ENCODE results near the gene WDR33. TPM values are rescaled to one million over a fixed set of nuclear protein-coding genes. Genes with fewer than 3 reads are reported as not detected.

The WDR33 gene
- total RNA-seq, 4 donors from 2014 or later = 42.3 to 53.2 (median 45.8) TPM

DNA sequence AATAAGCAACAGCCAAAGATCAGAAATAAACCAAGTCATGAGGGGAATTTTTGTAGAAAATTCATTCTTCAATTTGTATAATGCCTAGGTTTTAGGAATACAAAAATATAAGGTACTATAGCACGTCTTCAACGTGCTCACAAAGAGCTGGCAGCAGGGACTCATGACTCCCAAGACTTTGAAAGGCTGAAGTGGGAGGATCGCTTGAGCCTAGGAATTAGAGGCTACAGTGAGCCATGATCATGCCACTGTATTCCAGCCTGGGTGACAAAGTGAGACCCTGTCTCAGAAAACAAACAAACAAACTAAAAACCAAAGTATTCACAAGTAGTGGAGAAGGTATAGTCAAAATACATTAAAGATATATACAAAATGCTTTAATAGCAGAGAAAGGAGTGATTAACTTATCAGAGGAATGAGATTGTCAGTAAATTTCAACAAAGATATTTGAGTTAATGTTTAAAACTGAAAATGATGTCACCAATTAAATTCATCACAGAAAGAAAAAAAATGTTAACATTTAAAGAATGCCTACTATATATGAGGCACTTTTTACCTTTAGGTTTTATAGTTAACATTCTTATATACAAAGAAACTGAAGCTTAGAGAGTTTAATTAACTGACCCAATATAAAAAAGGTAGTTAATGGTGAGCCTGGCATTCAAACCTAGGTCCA, 3.2 kb downstream of the WDR33 start:
- TF ChIP-seq, protein P1, sequence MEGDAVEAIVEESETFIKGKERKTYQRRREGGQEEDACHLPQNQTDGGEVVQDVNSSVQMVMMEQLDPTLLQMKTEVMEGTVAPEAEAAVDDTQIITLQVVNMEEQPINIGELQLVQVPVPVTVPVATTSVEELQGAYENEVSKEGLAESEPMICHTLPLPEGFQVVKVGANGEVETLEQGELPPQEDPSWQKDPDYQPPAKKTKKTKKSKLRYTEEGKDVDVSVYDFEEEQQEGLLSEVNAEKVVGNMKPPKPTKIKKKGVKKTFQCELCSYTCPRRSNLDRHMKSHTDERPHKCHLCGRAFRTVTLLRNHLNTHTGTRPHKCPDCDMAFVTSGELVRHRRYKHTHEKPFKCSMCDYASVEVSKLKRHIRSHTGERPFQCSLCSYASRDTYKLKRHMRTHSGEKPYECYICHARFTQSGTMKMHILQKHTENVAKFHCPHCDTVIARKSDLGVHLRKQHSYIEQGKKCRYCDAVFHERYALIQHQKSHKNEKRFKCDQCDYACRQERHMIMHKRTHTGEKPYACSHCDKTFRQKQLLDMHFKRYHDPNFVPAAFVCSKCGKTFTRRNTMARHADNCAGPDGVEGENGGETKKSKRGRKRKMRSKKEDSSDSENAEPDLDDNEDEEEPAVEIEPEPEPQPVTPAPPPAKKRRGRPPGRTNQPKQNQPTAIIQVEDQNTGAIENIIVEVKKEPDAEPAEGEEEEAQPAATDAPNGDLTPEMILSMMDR (IDR thresholded peaks at IDR 0.05; ENCODE audit: low read depth) = no peak

DNA sequence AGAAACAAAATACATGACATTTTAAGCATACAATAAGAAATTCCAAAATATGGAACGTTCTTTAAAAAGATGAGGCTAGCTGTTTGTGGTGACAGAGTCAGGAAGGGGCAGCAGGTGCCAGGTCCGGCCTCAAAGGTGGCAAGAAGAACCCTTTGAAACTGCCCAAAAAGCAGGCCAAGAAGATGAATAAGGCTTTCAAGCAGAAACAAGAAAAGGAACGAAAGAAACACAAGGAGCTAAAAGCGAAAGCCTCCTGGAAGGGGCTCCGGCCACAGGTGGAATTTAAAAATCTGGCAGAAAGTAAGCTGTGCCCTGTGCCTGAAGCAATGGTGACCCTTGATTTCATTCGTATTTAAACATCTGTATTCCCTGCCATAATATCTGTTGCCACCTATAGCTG, 5.5 kb downstream of the WDR33 start:
- TF ChIP-seq, protein P1 (IDR thresholded peaks at IDR 0.05; ENCODE audit: low read depth) = no peak

DNA sequence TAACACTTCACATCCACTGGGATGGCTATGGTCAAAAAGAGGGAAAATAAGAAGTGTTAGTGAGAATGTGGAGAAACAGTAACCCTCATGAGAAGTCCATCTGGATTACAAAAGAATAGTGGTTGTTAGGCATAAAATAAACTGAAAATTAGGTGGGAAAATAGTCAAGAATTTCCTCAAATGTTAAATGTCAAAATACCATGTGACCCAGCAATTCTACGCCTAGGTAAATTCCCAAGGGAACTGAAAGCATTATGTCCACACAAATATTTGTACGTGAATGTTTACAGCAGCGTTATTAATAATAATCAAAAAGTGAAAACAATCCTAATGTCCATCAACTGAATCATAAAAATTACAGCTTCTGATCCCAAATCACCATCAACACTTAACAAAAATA, 11.0 kb downstream of the WDR33 start:
- TF ChIP-seq, protein P1 (IDR thresholded peaks at IDR 0.05; ENCODE audit: low read depth) = no peak

DNA sequence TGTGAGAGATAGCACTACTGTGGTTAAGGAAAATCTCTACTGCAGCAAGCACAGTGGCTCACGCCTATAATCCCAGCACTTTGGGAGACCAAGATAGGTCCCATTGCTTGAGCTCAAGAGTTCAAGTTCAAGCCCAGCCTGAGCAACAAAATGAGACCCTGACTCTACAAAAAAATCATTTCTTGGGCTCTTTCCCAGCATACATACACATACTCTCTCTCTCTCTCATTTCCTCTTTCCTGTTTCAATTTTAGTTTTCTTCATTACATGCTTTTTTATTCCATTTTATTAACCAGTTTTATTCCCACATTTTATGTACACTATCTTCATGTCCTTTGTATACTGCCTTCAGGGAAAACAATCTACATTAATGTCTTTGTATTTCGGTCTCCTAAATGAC, 14.6 kb downstream of the WDR33 start:
- TF ChIP-seq, protein P1 (IDR thresholded peaks at IDR 0.05; ENCODE audit: low read depth) = no peak

DNA sequence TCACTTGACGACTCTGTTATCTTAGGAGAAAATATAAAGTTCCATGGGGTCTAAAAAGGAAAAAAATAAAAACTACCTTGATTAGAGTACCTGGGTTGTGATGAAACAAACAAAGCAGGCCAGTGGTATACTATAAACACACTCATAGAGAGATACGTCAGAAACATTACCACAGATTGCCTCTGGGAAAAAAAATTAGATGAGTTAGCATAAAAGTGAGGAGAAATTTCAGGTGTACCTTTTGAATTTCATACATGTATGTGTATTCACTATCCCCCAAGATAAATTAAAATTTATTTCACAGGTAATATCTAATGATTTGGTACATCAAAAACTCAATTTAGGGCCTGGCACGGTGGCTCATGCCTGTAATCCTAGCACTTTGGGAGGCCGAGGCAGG, 18.2 kb downstream of the WDR33 start:
- TF ChIP-seq, protein P1 (IDR thresholded peaks at IDR 0.05; ENCODE audit: low read depth) = no peak

DNA sequence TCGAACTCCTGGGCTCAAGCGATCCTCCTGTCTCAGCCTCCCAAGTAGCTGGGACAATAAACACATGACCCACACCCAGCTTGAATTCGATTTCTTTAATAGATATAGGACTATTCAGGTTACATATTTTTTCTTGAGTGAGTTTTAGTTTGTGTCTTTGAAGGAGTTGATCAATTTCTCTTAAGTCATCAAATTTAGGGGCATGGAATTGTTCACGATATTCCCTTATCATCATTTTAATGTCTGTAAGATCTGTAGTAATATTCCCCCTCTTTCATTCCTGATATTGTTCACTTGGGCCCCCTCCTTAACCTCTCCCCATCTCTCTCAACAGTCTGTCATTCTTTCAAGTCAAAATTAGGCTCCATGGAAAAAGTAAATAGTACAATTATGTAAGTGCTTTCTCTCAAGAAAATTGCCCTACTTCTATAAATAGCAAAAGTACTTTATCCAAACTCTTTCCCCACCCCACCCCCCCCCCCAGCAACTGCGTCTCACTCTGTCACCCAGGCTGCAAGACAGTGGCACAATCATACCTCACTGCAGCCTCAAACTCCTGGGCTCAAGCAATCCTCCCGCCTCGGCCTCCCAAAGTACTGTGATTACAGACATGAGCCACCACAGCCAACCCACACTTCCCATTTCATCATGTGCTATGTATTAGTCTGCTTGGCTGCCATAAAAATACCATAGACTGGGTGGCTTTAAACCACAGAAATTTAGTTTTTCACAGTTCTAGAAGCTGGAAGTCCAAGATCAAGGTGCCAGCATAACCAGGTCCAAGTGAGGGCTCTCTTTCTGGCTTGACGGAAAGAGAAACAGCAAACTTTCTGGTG, 20.1 kb downstream of the WDR33 start:
- TF ChIP-seq, protein P1 (IDR thresholded peaks at IDR 0.05; ENCODE audit: low read depth) = no peak

DNA sequence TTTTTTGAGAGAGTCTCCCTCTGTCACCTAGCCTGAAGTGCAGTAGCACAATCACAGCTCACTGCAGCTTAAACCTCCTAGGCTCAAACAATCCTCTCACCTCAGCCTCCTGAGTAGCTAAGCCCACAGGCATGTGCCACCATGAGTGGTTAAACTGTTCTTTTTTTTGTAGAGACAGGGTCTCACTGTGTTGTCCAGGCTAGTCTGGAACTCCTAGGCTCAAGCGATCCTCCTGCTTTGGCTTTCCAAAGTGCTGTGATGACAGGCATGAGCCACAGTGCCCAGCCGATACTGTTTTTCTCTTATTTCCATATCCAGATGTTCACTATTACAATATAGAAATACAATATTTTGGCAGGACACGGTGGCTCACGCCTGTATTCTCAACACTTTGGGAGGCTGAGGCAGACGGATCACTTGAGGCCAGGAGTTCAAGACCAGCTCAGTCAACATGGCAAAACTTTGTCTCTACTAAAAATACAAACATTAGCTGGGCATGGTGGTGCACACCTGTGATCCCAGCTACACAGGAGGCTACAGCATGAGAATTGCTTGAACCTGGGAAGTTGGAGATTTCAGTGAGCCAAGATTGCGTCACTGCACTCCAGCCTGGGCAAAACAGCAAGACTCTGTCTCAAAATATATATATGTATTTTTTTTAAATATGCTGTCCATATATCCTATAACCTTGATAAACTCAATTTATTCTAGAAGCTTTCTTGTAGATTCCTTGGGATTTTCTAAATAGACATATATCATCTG, 24.7 kb downstream of the WDR33 start:
- TF ChIP-seq, protein P1 (IDR thresholded peaks at IDR 0.05; ENCODE audit: low read depth) = no peak
